IPS-18c (cell line): Measurements from ENCODE around the gene ANXA4.

Experiments used
- H3K4me3 ChIP-seq: 2 replicates; pipeline ENCODE4 v1.7.0; 2013; ENCODE audit warnings: low read depth, mild to moderate bottlenecking, low read length, moderate library complexity; ENCODE audit not compliant: insufficient read depth
- H3K9me3 ChIP-seq: one replicate; pipeline ENCODE4 v1.6.1; 2013; ENCODE audit warnings: mild to moderate bottlenecking, low read length, moderate library complexity; ENCODE audit not compliant: control insufficient read depth, insufficient read depth

The ANXA4 gene

DNA sequence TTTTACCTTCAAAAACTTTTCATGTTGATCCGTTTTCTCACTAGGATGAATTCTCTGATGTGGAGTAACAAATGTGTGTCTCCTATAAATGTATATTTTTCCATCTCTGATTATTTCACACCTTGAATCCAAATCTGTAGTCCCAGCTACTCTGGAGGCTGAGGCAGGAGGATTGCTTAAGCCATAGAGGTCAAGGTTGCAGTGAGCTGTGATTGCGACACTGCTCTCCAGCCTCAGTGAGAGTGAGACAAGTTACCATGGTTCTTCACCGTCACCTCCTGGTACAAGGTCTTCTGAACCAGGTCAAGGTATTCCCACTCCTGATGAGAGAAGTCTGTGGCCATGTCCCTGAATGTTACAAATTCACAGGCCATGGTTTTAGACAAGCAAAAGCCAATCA is 102.6 kb downstream of the ANXA4 start:
- H3K9me3 ChIP-seq = no peaks in the 10 kb centered on the region
- no peak overlapping the region for H3K4me3 ChIP-seq

- Histone ChIP-seq H3K9me3 (no peaks in the 10 kb centered on the region), H3K4me3 (no peak overlapping the region)
Observed at GRCh38 chr2:69846182-69847067, 104.5 kb downstream of the ANXA4 start.

- Histone ChIP-seq H3K9me3 (no peaks in the 10 kb centered on the region), H3K4me3 (no peak overlapping the region)
Observed at GRCh38 chr2:69847068-69847828, 105.3 kb downstream of the ANXA4 start.

DNA sequence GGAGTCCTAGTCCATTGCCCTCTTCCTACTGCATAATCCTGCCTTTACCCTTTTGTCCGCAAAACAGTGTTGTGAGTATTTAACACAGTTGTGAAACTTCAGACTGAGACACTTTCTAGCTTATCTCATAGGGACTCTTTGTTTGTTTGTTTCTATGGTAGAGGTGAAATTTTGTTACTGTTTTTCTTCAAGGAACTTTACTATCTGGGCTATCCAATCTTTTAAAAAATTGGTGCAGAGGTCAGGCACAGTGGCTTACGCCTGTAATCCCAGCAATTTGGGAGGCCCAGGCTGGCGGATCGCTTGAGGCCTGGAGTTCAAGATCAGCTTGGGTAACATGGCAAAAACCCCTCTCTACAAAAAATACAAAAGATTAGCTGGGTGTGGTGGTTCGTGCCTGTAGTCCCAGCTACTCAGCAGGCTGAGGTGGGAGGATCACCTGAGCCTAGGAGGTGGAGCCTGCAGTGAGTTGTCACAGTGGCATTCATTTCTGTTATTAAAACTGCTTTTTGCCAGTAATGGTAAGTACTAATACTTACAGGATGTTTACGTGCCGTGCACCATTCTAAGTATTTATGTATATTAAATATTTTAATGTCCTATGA is 106.4 kb downstream of the ANXA4 start:
- H3K9me3 ChIP-seq = no peaks in the 10 kb centered on the region
- H3K4me3 ChIP-seq = no peak overlapping the region

DNA sequence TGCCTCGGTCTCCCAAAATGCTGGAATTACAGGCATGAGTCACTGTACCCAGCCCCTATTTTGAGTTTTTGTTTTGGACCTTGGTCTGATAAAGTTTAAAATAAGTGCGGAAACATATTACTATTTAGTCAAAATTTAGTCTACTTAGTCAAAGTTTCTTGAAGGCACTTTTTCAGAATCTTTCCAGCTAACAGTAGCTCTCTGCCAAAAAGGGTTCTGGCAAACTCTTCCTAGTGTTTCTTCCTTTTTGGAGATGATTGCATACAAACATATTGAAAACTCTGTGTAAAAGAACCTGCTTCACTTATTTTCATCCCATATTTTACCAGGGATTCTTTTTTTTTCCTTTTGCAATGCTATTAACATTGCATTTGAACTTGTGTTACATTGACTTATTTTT is 116.3 kb downstream of the ANXA4 start:
- H3K9me3 ChIP-seq = no peaks in the 10 kb centered on the region
- no peak overlapping the region for H3K4me3 ChIP-seq

GRCh38 chr2:69863298-69863697 is 121.4 kb downstream of the ANXA4 start:
- no peak overlapping the region for H3K4me3 ChIP-seq
- H3K9me3 ChIP-seq = no peaks in the 10 kb centered on the region
